ENCODE results near the gene NUDT7. TPM values are rescaled to one million over a fixed set of nuclear protein-coding genes. Genes with fewer than 3 reads are reported as not detected.

Gene NUDT7
- total RNA-seq: 10 to 100 TPM in 2 of 6 donors, 1 to 10 TPM in 4; 3.1 to 24.1 (median 6.8) TPM

- 0 to 1% methylated on average over 36 to 44 of the region's 55 CpGs for WGBS, 2 donors
- peaks cover 0 to 7% (median 2%) of the 10 kb centered on the region in 4 donors for H3K36me3 ChIP-seq
- H3K27me3 ChIP-seq: no peaks in the 10 kb centered on the region
- DNase-seq: peak; percentile 99
- ATAC-seq (ENCODE audit: low FRiP score in 2 of 2): peak; percentile 99 to 100
- H3K4me3 ChIP-seq: peak within 1 kb of the TSS; percentile 65 to 88 (median 76)
- peaks cover 4 to 16% (median 10%) of the 10 kb centered on the region in 4 donors for H3K4me1 ChIP-seq
- H3K27ac ChIP-seq: peak within 1 kb of the TSS; percentile 83 to 93 (median 88)
- TF ChIP-seq POLR2A (IDR thresholded peaks at IDR 0.05): peak in 2 of 4 donors; percentile 57 to 84
- peak; percentile 45 to 73 for TF ChIP-seq POLR2AphosphoS5 (IDR thresholded peaks at IDR 0.05)
- no peak for TF ChIP-seq EP300 (IDR thresholded peaks at IDR 0.05)
- TF ChIP-seq CTCF (IDR thresholded peaks at IDR 0.05): no peak
- no peaks in the 10 kb centered on the region for H3K9me3 ChIP-seq
Measured at GRCh38 chr16:77722309-77723107, at the start of gene NUDT7. Gene NUDT7, plus strand, starts transcription at chr16:77722514. Its CDS starts 69 bp downstream, at chr16:77722583.

DNA sequence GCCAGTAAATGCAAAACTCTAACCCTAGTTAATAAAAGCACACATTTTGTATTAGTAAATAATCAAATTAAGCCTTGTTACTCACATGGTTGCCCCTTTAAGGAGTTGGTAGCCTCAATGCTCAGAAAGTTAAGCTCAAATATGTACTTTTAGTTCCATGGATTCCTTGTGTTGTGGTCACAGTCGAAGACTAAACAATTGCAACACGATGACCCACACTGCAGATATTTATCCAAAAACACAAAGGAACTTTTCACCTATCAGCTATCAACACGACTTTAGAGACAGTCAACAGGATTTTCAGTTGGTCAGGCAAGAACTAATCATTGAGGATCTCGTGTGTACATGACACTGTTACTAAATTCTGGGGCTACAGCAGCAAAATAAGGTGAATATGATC is 47.4 kb upstream of the NUDT7 start:
- no peaks in the 10 kb centered on the region for H3K36me3 ChIP-seq
- 38 to 39% methylated on average over 4 of the region's 4 CpGs for WGBS, 2 donors
- ATAC-seq (ENCODE audit: low FRiP score in 2 of 2): no peak

GRCh38 chr16:77675464-77676324 is 46.6 kb upstream of the NUDT7 start:
- WGBS, 2 donors: 28 to 29% methylated on average over 15 of the region's 15 CpGs
- TF ChIP-seq POLR2A (IDR thresholded peaks at IDR 0.05) (no peak), EP300 (IDR thresholded peaks at IDR 0.05) (no peak), POLR2AphosphoS5 (IDR thresholded peaks at IDR 0.05) (no peak), CTCF (IDR thresholded peaks at IDR 0.05) (peak; percentile 82 to 94 (median 88))
- Histone ChIP-seq H3K36me3 (no peaks in the 10 kb centered on the region), H3K4me3 (no peak overlapping the region), H3K4me1 (no peaks in the 10 kb centered on the region), H3K27ac (no peak overlapping the region), H3K9me3 (no peaks in the 10 kb centered on the region), H3K27me3 (no peaks in the 10 kb centered on the region)
- DNase-seq (peak in 1 of 2 donors; percentile 39), ATAC-seq (ENCODE audit: low FRiP score in 2 of 2) (peak; percentile 84 to 95)

More for the DNA sequence above, 47.4 kb upstream of the NUDT7 start:
- H3K4me3 ChIP-seq: no peak overlapping the region
- DNase-seq: no peak
- TF ChIP-seq POLR2AphosphoS5 (IDR thresholded peaks at IDR 0.05) (no peak), CTCF (IDR thresholded peaks at IDR 0.05) (no peak), EP300 (IDR thresholded peaks at IDR 0.05) (no peak), POLR2A (IDR thresholded peaks at IDR 0.05) (no peak)
- no peaks in the 10 kb centered on the region for H3K9me3 ChIP-seq
- no peaks in the 10 kb centered on the region for H3K4me1 ChIP-seq
- no peak overlapping the region for H3K27ac ChIP-seq
- no peaks in the 10 kb centered on the region for H3K27me3 ChIP-seq

- Histone ChIP-seq H3K36me3 (no peaks in the 10 kb centered on the region), H3K27ac (no peak overlapping the region), H3K9me3 (no peaks in the 10 kb centered on the region), H3K27me3 (no peaks in the 10 kb centered on the region), H3K4me3 (no peak overlapping the region), H3K4me1 (no peaks in the 10 kb centered on the region)
- TF ChIP-seq POLR2AphosphoS5 (IDR thresholded peaks at IDR 0.05) (no peak), POLR2A (IDR thresholded peaks at IDR 0.05) (no peak), EP300 (IDR thresholded peaks at IDR 0.05) (no peak), CTCF (IDR thresholded peaks at IDR 0.05) (no peak)
- DNase-seq (no peak), ATAC-seq (ENCODE audit: low FRiP score in 2 of 2) (peak in 1 of 2 donors; percentile 15)
- WGBS, 2 donors: 40 to 45% methylated on average over 4 of the region's 4 CpGs
Measured at GRCh38 chr16:77677129-77677528, 45.2 kb upstream of the NUDT7 start.
